Heart left ventricle (tissue), 16 donors: ENCODE measurements around the gene CDC26. TPM values are rescaled to one million over a fixed set of nuclear protein-coding genes. Genes with fewer than 3 reads are reported as not detected.

Source experiments
- ATAC-seq, 4 donors: fragments of 200-7000 bp; cut with Tn5 transposase; one replicate each; pipeline ENCODE4 v1.9.1; 2020 to 2022; ENCODE audit warnings: moderate library complexity in 4 of 4, mild to moderate bottlenecking in 3 of 4, moderate number of reproducible peaks in 1 of 4
- DNase-seq, 5 donors: peaks; one replicate each; pipeline ENCODE4 v3.0.0-alpha.2; 2020
- H3K27ac ChIP-seq, 12 donors: fragments of 200-600 bp; sonication (generic) in 4 of 12; one replicate each; pipeline versions ENCODE4 v1.5.0 to v1.8.0; 2016 to 2022; ENCODE audit warnings: mild to moderate bottlenecking in 2 of 12
- H3K27me3 ChIP-seq, 9 donors: fragments of 200-600 bp; sonication (generic) in 2 of 9; one replicate each; pipeline versions ENCODE4 v1.5.1 to v1.8.0; 2016 to 2022; ENCODE audit warnings: mild to moderate bottlenecking in 3 of 9
- H3K36me3 ChIP-seq, 9 donors: fragments of 200-600 bp; sonication (generic) in 2 of 9; one replicate each; pipeline versions ENCODE4 v1.5.0 to v1.8.0; 2018 to 2022; ENCODE audit warnings: mild to moderate bottlenecking in 2 of 9
- H3K4me1 ChIP-seq, 12 donors: fragments of 200-600 bp; sonication (generic) in 4 of 12; one replicate each; pipeline versions ENCODE4 v1.5.0 to v1.8.0; 2016 to 2022; ENCODE audit warnings: mild to moderate bottlenecking in 3 of 12
- H3K4me3 ChIP-seq, 12 donors: fragments of 200-600 bp; sonication (generic) in 4 of 12; one replicate each; pipeline versions ENCODE4 v1.5.0 to v1.8.0; 2017 to 2022; ENCODE audit warnings: mild to moderate bottlenecking in 9 of 12, moderate library complexity in 4 of 12
- H3K9me3 ChIP-seq, 12 donors: fragments of 200-600 bp; sonication (generic) in 4 of 12; one replicate each; pipeline versions ENCODE4 v1.5.0 to v1.8.0; 2016 to 2022; ENCODE audit warnings: mild to moderate bottlenecking in 1 of 12
- POLR2A ChIP-seq, 2 donors: fragments of 450-650 bp; IDR thresholded peaks; one replicate each; pipeline ENCODE4 v1.6.1; 2017; ENCODE audit warnings: antibody characterized with exemption in 2 of 2, mild to moderate bottlenecking in 2 of 2, moderate library complexity in 2 of 2
- whole genome bisulfite sequencing, 4 donors: extraction: QIAGEN DNeasy Blood & Tissue Kit in 2 of 4; methylation state at CpG; one replicate each; pipeline versions ENCODE4 v1.1.5 to v1.1.7; 2013 to 2018; 5-methylcytosine and 5-hydroxymethylcytosine counted together
- intact Hi-C, 10 donors: fragments of 100-400 bp; cut with DNase I; formaldehyde crosslinking; loops; one replicate each; pipeline versions ENCODE4 v1.11.1 to v1.14.2; 2022
- polyA plus RNA-seq, 2 donors: library from polyadenylated mRNA; stranded (reverse); fragments of 200-250 nt; gene quantifications; one replicate each; pipeline ENCODE4 v1.2.3, GENCODE V29; 2013
- total RNA-seq, 9 donors: library from RNA; depleted of rRNA in 2 of 9; stranded (reverse); fragments of >200 nt in 2 of 9; fragmentation: NEBNext Ultra II Directional in 3 of 9; extraction: Animal tissue kit (Norgen Biotek cat#: 25700) in 3 of 9; gene quantifications; one replicate each; pipeline versions ENCODE4 v1.1.0 to v1.2.4, GENCODE V29; 2016 to 2023
- TF ChIP-seq, protein P1 (sequence below), 12 donors: fragments of 200-600 bp; sonication (generic) in 4 of 12; IDR thresholded peaks; one replicate each; pipeline versions ENCODE4 v1.5.0 to v1.8.0; 2018 to 2022; ENCODE audit warnings: antibody characterized with exemption in 12 of 12, mild to moderate bottlenecking in 5 of 12
- donor health status: ischemic (EF 13 %, LVEDD 7.1; RV severe dilation, severe dysfunction).
- donor health status: healthy with polysubstance abuse.
- donor health status: DM: no; HTN: yes; CAD: no.
- donor health status: DM: no; HTN: no; CAD: no.
- donor health status: ischemic (EF 25% LVEDD 6.9; RV normal size, moderate dysfunction).
- donor health status: ischemic (EF 25% LVEDD 5.7; RV mildly dilated, moderate dysfunction).
- donor health status: healthy.
- donor health status: DM: yes; HTN: yes; CAD: no.
- donor health status: ischemic (EF 35%, LVEDD 5.7; RV mildly dilated, moderate dysfunction).
- donor health status: nonischemic (EF 11% LVEDD 7.7; RV severe dilation, severe dysfunction).
- donor health status: DM: yes; HTN: yes; CAD: no.
- donor health status: PGD.
- donor health status: ischemic (EF 29% LVEDD 5.4; RV normal size, mild dysfunction).
- donor health status: nonischemic (EF 23%, LVEDD 6.1; RV moderate dilation, normal function).

The CDC26 gene
- total and polyA plus RNA-seq, 11 donors = 22.3 to 46.0 (median 35.3) TPM

DNA sequence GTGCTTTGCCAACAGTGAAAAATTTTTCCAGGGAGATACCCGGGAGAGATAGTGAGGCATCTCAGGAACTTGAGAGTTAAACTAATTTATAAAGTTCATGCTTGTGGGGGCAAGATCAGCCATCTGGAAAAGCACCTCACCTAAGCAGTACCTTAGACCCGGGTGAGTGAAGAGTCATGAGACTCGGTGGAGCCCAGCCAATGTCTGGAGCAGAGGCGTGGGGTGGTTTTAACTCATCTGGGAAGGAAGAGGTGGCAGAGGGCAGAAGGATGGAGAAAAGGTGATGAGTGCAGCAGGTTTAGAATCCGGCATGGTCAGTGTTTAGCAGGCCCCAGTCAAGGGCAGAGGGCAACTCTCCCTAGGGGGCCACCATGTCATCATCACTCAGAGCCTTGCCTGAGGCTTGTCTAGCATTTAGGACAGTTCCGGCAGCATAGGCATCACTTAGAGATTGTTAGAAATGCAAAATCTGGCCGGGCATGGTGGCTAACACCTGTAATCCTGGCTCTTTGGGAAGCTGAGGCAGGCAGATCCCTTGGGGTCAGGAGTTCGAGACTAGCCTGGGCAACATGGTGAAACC, 32.1 kb upstream of the CDC26 start:
- intact Hi-C loops = loop anchor here in 4 of 10 donors (5.0 to 10.0 kb wide), 4 partner anchors 95 to 347 kb away; partner anchors contain the start of gene ALAD (in 1 of the 4)
- no peaks in the 10 kb centered on the region for H3K36me3 ChIP-seq
- 57 to 69% (median 59%) methylated on average over 8 of the region's 8 CpGs for WGBS, 4 donors
- no peak for ATAC-seq
- no peaks in the 10 kb centered on the region for H3K9me3 ChIP-seq
- H3K4me1 ChIP-seq = peaks cover 0 to 22% (median 9%) of the 10 kb centered on the region in 12 donors
- no peak overlapping the region for H3K27ac ChIP-seq
- no peak for DNase-seq
- H3K4me3 ChIP-seq = no peak overlapping the region
- H3K27me3 ChIP-seq = no peaks in the 10 kb centered on the region
- TF ChIP-seq POLR2A (IDR thresholded peaks at IDR 0.05) = no peak
- TF ChIP-seq, protein P1, sequence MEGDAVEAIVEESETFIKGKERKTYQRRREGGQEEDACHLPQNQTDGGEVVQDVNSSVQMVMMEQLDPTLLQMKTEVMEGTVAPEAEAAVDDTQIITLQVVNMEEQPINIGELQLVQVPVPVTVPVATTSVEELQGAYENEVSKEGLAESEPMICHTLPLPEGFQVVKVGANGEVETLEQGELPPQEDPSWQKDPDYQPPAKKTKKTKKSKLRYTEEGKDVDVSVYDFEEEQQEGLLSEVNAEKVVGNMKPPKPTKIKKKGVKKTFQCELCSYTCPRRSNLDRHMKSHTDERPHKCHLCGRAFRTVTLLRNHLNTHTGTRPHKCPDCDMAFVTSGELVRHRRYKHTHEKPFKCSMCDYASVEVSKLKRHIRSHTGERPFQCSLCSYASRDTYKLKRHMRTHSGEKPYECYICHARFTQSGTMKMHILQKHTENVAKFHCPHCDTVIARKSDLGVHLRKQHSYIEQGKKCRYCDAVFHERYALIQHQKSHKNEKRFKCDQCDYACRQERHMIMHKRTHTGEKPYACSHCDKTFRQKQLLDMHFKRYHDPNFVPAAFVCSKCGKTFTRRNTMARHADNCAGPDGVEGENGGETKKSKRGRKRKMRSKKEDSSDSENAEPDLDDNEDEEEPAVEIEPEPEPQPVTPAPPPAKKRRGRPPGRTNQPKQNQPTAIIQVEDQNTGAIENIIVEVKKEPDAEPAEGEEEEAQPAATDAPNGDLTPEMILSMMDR (IDR thresholded peaks at IDR 0.05) = no peak

DNA sequence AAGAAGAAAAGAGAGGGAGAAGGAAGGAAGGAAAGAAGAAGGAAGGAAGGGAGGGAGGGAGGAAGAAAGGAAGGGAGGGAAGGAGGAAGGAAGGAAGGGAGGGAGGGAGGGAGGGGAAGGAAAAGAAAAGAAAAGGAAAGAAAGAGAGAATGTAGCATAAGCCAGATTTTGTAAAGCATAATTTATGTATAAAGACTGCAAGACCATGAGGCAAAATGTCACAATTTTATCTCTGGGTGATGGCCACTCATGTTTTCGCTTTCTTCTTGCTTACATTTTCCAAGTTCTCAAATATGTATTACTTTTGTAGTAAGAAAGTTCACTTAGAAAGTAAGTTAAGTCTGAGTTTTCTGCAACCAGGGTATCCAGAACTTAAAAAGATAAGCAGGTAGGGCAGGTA, 31.2 kb upstream of the CDC26 start:
- no peak overlapping the region for H3K4me3 ChIP-seq
- no peak for DNase-seq
- H3K4me1 ChIP-seq = peaks cover 0 to 22% (median 9%) of the 10 kb centered on the region in 12 donors
- H3K27ac ChIP-seq = no peak overlapping the region
- TF ChIP-seq, protein P1 (IDR thresholded peaks at IDR 0.05) = no peak
- TF ChIP-seq POLR2A (IDR thresholded peaks at IDR 0.05) = no peak
- H3K9me3 ChIP-seq = no peaks in the 10 kb centered on the region
- no peaks in the 10 kb centered on the region for H3K27me3 ChIP-seq
- no peak for ATAC-seq
- WGBS, 4 donors = 88 to 98% (median 89%) methylated on average over 1 of the region's 1 CpG
- H3K36me3 ChIP-seq = no peaks in the 10 kb centered on the region
- intact Hi-C loops = loop anchor here in 4 of 10 donors (5.0 to 10.0 kb wide), 4 partner anchors 96 to 348 kb away; partner anchors contain the start of gene ALAD (in 1 of the 4)

DNA sequence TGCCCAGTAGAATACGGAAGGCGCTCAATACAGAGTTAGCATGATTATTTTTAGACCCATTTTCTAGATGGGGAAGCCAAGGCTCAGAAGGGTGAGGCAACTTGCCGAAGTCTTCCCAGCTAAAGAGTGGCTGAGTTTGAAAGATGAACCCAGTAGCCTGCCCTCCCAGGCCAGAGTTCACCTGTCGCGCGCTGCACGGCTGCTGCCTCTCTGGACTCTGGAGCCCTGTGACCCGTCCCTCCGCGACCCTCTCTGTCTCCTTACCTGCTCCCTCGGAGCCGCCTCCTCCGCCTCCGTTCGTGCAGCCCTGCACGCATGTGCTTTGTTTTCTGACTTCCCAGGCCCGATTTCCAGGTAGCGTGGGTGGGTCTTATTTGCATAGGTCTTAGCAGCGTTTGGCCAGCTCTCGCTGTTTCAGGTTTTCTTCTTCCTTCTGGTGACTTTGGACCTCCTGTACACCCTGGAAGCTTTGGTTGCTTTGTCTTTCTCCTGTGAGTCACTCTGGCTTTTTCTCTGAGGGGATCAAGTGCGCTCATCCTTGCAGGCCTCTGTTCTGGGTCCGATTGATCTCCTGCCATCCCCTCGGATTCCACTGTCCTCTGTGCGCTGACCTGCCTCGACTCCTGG, 27.5 kb upstream of the CDC26 start, which contains the start of gene RNF183:
Gene RNF183, minus strand, starts transcription at position 585 of the 627 bp plus-strand sequence. CDS start 5,192 bp downstream, outside the sequence.
- no peak for DNase-seq
- no peak for ATAC-seq
- H3K4me3 ChIP-seq = no peak within 1 kb of the TSS
- TF ChIP-seq, protein P1 (IDR thresholded peaks at IDR 0.05) = no peak
- TF ChIP-seq POLR2A (IDR thresholded peaks at IDR 0.05) = no peak
- peaks cover 0 to 9% (median 0%) of the 10 kb centered on the region in 12 donors for H3K4me1 ChIP-seq
- H3K27me3 ChIP-seq = no peaks in the 10 kb centered on the region
- no peaks in the 10 kb centered on the region for H3K9me3 ChIP-seq
- no peak within 1 kb of the TSS for H3K27ac ChIP-seq
- intact Hi-C loops = loop anchor here in 2 of 10 donors (10.0 kb wide), 2 partner anchors 292 to 352 kb away; no protein-coding TSS in a partner anchor
- no peaks in the 10 kb centered on the region for H3K36me3 ChIP-seq
- 81 to 85% (median 84%) methylated on average over 25 of the region's 25 CpGs for WGBS, 4 donors

DNA sequence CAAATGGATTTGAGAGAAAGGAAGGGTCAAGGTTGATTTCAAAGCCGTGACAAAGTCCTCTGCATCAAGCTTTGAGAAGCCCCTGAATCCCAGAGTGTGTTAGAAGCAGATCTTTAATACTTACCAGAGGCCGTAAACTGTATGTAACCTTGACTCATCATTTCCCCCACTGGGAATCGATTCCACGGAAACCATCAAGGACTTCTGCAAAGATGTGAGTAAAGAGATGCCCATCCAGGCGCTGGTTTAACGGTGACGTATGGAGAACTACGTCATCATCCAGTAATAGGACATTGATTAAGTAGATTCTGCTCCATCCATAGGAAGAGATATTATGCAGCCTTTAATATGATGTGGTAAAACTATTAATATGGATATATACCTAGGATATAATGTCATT, 26.2 kb upstream of the CDC26 start:
- peaks cover 0 to 9% (median 0%) of the 10 kb centered on the region in 12 donors for H3K4me1 ChIP-seq
- H3K4me3 ChIP-seq = no peak overlapping the region
- WGBS, 4 donors = 85 to 90% (median 89%) methylated on average over 8 of the region's 8 CpGs
- no peak for DNase-seq
- ATAC-seq = no peak
- H3K9me3 ChIP-seq = no peaks in the 10 kb centered on the region
- no peaks in the 10 kb centered on the region for H3K27me3 ChIP-seq
- no peak overlapping the region for H3K27ac ChIP-seq
- TF ChIP-seq POLR2A (IDR thresholded peaks at IDR 0.05) = no peak
- TF ChIP-seq, protein P1 (IDR thresholded peaks at IDR 0.05) = no peak
- no peaks in the 10 kb centered on the region for H3K36me3 ChIP-seq
- intact Hi-C loops = loop anchor here in 2 of 10 donors (10.0 kb wide), 2 partner anchors 293 to 353 kb away; no protein-coding TSS in a partner anchor
